GM23338 (cell line): ENCODE measurements around the gene OLFM1. TPM values are rescaled to one million over a fixed set of nuclear protein-coding genes. Genes with fewer than 3 reads are reported as not detected.

Experiments used
- ATAC-seq: fragments of 200-7000 bp; cut with Tn5 transposase; 3 replicates; pipeline ENCODE4 v1.9.1; 2020
- DNase-seq: peaks from one replicate; pipeline ENCODE4 v3.0.0-alpha.2; 2015; ENCODE audit warnings: low spot score
- H2AFZ ChIP-seq: fragments of 200-600 bp; sonication (generic); 2 replicates; pipeline ENCODE4 v1.8.0; 2016; ENCODE audit warnings: antibody characterized with exemption, mild to moderate bottlenecking, moderate library complexity
- H3F3A ChIP-seq: fragments of 200-600 bp; sonication (generic); replicated peaks from 2 replicates; pipeline ENCODE4 v1.8.0; 2017; ENCODE audit warnings: antibody characterized with exemption, mixed run types, low read depth
- H3K27ac ChIP-seq: fragments of 200-600 bp; sonication (generic); 2 replicates; pipeline ENCODE4 v1.6.1; 2016; ENCODE audit warnings: low read depth
- H3K27me3 ChIP-seq: fragments of 200-600 bp; sonication (generic); 2 replicates; pipeline ENCODE4 v1.8.0; 2016; ENCODE audit warnings: mild to moderate bottlenecking, mixed run types, moderate library complexity; ENCODE audit not compliant: insufficient read depth
- H3K36me3 ChIP-seq: fragments of 200-600 bp; sonication (generic); 2 replicates; pipeline ENCODE4 v1.8.0; 2016; ENCODE audit warnings: mild to moderate bottlenecking; ENCODE audit not compliant: insufficient read depth
- H3K4me1 ChIP-seq: fragments of 200-600 bp; sonication (generic); 2 replicates; pipeline ENCODE4 v1.8.0; 2016; ENCODE audit warnings: mild to moderate bottlenecking, moderate library complexity; ENCODE audit not compliant: insufficient read depth
- H3K4me2 ChIP-seq: fragments of 200-600 bp; sonication (generic); 2 replicates; pipeline ENCODE4 v1.7.1; 2017; ENCODE audit warnings: mixed run types
- H3K4me3 ChIP-seq: fragments of 200-600 bp; sonication (generic); 2 replicates; pipeline ENCODE4 v1.6.1; 2016; ENCODE audit warnings: mixed run types
- H3K79me2 ChIP-seq: fragments of 200-600 bp; sonication (generic); replicated peaks from 2 replicates; pipeline ENCODE4 v1.8.0; 2017; ENCODE audit warnings: mild to moderate bottlenecking; ENCODE audit not compliant: insufficient read depth
- H3K9me2 ChIP-seq: fragments of 200-600 bp; sonication (generic); 2 replicates; pipeline ENCODE4 v1.8.0; 2017; ENCODE audit not compliant: insufficient read depth
- H4K20me1 ChIP-seq: fragments of 200-600 bp; sonication (generic); replicated peaks from 2 replicates; pipeline ENCODE4 v1.8.0; 2017; ENCODE audit warnings: mild to moderate bottlenecking; ENCODE audit not compliant: insufficient read depth
- H3K27ac Mint-ChIP-seq: 2 replicates; pipeline ENCODE4 v1.8.0; 2020; ENCODE audit warnings: inconsistent platforms, mild to moderate bottlenecking, moderate library complexity, mixed read lengths
- H3K27me3 Mint-ChIP-seq: 3 replicates; pipeline ENCODE4 v1.8.0; 2022; ENCODE audit warnings: low read depth, mild to moderate bottlenecking, moderate library complexity, mixed read lengths, inconsistent platforms; ENCODE audit not compliant: insufficient read depth, poor library complexity
- H3K36me3 Mint-ChIP-seq: 3 replicates; pipeline ENCODE4 v1.8.0; 2021; ENCODE audit warnings: low read depth, mild to moderate bottlenecking, inconsistent platforms, moderate library complexity, mixed read lengths
- H3K4me1 Mint-ChIP-seq: 3 replicates; pipeline ENCODE4 v1.8.0; 2020; ENCODE audit warnings: mild to moderate bottlenecking, inconsistent platforms, mixed read lengths
- H3K4me3 Mint-ChIP-seq: 3 replicates; pipeline ENCODE4 v1.8.0; 2021; ENCODE audit warnings: moderate library complexity, mild to moderate bottlenecking, inconsistent platforms, mixed read lengths
- H3K9me3 Mint-ChIP-seq: 3 replicates; pipeline ENCODE4 v1.8.0; 2020; ENCODE audit warnings: moderate library complexity, mild to moderate bottlenecking, inconsistent platforms, mixed read lengths
- NANOG ChIP-seq: IDR thresholded peaks from 2 replicates; pipeline ENCODE4 v1.6.1; 2016; ENCODE audit warnings: antibody characterized with exemption, borderline replicate concordance
- polyA plus RNA-seq: library from polyadenylated mRNA; unstranded; fragments of >200 nt; fragmentation: Nextera tagmentation; extraction: Ambion mirVana; gene quantifications from 2 replicates; pipeline ENCODE4 v1.2.1, GENCODE V29; 2016
- total RNA-seq: library from RNA; depleted of rRNA; stranded (reverse); fragments of >200 nt; shearing (Covaris generic); gene quantifications from 2 replicates; pipeline ENCODE4 v1.2.3, GENCODE V29; 2014
- TF ChIP-seq, protein P1 (sequence below): IDR thresholded peaks from one replicate; pipeline ENCODE4 v1.6.1; 2018; ENCODE audit warnings: antibody characterized with exemption; ENCODE audit not compliant: unreplicated experiment

OLFM1 gene
- total and polyA plus RNA-seq, 2 experiments from 2014 or later = 20.6 to 40.1 TPM

DNA sequence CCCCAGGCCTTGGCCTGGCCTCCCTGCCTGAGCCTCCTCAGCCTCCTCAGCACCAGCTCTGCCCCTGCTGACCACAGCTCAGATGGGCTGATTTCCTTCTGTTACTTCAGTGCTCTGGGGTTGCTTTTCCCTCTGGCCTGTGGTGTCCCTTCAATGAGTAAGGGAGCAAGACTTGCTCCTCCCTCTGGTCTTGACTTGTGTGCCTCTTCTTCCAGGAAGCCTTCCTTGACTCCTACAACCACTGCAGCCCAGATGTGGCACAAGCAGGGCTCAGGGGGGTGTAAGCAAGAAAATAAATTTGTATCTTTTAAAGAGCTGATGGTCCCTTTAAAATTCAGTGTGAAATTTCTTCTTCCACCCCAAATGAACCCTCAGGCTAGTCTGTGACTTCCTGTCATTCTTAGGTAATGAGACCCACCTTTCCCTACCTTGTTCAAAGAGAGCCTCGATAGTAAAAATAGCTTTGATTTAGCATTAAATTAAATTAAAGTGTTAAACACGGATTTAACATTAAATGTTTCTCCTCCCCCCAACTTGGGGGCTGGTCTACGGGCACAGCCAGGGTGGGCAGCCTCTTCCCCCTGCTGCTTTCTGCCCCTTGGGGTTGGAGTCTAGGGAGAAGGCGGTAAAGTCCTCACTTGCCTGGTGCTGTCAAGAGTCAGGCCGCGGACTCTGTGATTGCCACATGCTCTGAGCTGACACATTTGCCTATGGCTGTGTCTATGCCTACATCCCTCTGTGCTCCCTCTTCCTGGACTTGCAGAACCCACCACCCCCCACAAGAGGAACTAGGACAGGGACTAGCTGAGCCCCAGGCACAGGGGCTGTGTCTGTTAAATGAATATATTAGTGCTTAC lies 64.5 kb downstream of the OLFM1 start (continued):
- TF ChIP-seq NANOG = no peak
- TF ChIP-seq, protein P1, sequence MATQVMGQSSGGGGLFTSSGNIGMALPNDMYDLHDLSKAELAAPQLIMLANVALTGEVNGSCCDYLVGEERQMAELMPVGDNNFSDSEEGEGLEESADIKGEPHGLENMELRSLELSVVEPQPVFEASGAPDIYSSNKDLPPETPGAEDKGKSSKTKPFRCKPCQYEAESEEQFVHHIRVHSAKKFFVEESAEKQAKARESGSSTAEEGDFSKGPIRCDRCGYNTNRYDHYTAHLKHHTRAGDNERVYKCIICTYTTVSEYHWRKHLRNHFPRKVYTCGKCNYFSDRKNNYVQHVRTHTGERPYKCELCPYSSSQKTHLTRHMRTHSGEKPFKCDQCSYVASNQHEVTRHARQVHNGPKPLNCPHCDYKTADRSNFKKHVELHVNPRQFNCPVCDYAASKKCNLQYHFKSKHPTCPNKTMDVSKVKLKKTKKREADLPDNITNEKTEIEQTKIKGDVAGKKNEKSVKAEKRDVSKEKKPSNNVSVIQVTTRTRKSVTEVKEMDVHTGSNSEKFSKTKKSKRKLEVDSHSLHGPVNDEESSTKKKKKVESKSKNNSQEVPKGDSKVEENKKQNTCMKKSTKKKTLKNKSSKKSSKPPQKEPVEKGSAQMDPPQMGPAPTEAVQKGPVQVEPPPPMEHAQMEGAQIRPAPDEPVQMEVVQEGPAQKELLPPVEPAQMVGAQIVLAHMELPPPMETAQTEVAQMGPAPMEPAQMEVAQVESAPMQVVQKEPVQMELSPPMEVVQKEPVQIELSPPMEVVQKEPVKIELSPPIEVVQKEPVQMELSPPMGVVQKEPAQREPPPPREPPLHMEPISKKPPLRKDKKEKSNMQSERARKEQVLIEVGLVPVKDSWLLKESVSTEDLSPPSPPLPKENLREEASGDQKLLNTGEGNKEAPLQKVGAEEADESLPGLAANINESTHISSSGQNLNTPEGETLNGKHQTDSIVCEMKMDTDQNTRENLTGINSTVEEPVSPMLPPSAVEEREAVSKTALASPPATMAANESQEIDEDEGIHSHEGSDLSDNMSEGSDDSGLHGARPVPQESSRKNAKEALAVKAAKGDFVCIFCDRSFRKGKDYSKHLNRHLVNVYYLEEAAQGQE = no peak

DNA sequence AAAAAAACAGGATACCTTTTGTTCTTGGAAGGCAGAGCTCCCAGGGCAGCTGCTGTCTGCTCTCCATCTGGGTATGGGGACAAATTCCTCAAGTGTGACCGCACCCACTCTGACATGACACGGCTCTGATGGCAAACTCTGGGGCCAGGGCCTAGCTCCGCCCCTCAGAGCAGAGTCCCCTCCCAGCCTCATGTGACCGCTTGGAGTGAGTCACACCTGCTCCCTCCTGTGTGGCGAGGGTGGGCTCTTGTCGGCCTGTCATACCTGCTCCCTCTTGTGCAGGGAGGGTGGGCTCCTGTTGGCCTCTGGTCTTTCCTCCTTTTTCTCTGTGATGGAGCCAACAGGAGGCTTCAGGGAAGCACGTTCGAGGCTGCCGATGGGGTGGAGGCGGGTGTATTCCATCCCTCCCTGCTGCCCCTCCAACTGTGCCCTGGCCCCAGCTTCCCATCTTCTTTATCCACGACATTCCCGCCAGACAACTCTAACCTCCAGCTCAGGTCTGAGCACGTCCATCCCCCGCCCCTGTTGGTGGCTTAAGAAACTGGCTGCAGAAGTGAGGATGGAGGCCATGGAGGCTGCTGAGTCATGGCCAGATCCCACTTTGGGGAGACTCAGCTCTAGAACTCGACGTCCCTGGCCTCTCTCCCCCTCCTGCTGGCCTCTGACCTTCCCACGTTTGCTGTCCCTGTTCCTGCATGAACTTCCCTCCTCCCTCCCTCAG lies 65.3 kb downstream of the OLFM1 start:
- H2AFZ ChIP-seq = no peak overlapping the region
- Mint-ChIP-seq H3K4me3 (no peak overlapping the region), H3K27ac (no peak overlapping the region), H3K9me3 (peaks cover 15% of the 10 kb centered on the region), H3K4me1 (peaks cover 12% of the 10 kb centered on the region), H3K27me3 (peaks cover 14% of the 10 kb centered on the region), H3K36me3 (peaks cover 9% of the 10 kb centered on the region; the same call in 1 of the 3 replicates)
- no peak overlapping the region for H3K4me3 ChIP-seq
- H3K27me3 ChIP-seq = no peaks in the 10 kb centered on the region
- no peaks in the 10 kb centered on the region for H3K36me3 ChIP-seq
- DNase-seq (peak; percentile 68), ATAC-seq (peak; percentile 57)
- H3K4me1 ChIP-seq = no peaks in the 10 kb centered on the region
- H3K4me2 ChIP-seq = no peak overlapping the region
- no peak overlapping the region for H3K27ac ChIP-seq
- H3F3A ChIP-seq = no peaks in the 10 kb centered on the region
- H3K79me2 ChIP-seq = no peaks in the 10 kb centered on the region
- H3K9me2 ChIP-seq = no peaks in the 10 kb centered on the region
- H4K20me1 ChIP-seq = no peaks in the 10 kb centered on the region
- TF ChIP-seq, protein P1 = no peak
